IMR-90 (cell line): ENCODE measurements around the gene TAF1D. TPM values are rescaled to one million over a fixed set of nuclear protein-coding genes. Genes with fewer than 3 reads are reported as not detected.

Experiments
- ATAC-seq: fragments of 200-7000 bp; cut with Tn5 transposase; 2 replicates; pipeline ENCODE4 v1.9.1; 2020; ENCODE audit warnings: low read depth, mild to moderate bottlenecking, moderate library complexity
- BruUV-seq: library from RNA; stranded (reverse); fragments of 400-500 nt; replicated peaks from 2 replicates; lab custom pipeline; 2021; lab: Mats Ljungman, UMichigan
- CTCF ChIA-PET: fragments of 300-600 bp; formaldehyde crosslinking; extraction: SDS; loops from one replicate; lab custom pipeline; 2021; ENCODE audit warnings: antibody characterized with exemption; lab: Yijun Ruan, JAX
- POLR2A ChIA-PET: fragments of 300-600 bp; sonication (Branson Sonifier 250); formaldehyde crosslinking; loops from one replicate; lab custom pipeline; 2022; ENCODE audit warnings: antibody characterized with exemption; ENCODE audit not compliant: unreplicated experiment; lab: Charles Lee
- DNase-seq: peaks from one replicate; pipeline ENCODE4 v3.0.0; 2013
- H2AFZ ChIP-seq: replicated peaks from 2 replicates; pipeline ENCODE3; 2013; ENCODE audit warnings: low read length, mild to moderate bottlenecking; ENCODE audit not compliant: poor library complexity
- H2AK5ac ChIP-seq: 2 replicates; pipeline ENCODE4 v1.6.1; 2013; ENCODE audit warnings: low read depth, low read length, inconsistent platforms
- H2AK9ac ChIP-seq: replicated peaks from 2 replicates; pipeline ENCODE3; 2013; ENCODE audit warnings: mild to moderate bottlenecking, low read depth, low read length, moderate library complexity; ENCODE audit not compliant: poor library complexity
- H2BK120ac ChIP-seq: 2 replicates; pipeline ENCODE4 v1.6.1; 2013; ENCODE audit warnings: low read depth, low read length, inconsistent platforms
- H2BK15ac ChIP-seq: 3 replicates; pipeline ENCODE4 v1.6.1; 2013; ENCODE audit warnings: low read depth, low read length, inconsistent platforms
- H2BK20ac ChIP-seq: 2 replicates; pipeline ENCODE4 v1.6.1; 2013; ENCODE audit warnings: low read depth, mild to moderate bottlenecking, inconsistent platforms, low read length, moderate library complexity
- H2BK5ac ChIP-seq: 2 replicates; pipeline ENCODE4 v1.6.1; 2013; ENCODE audit warnings: mild to moderate bottlenecking, low read depth, low read length, inconsistent platforms; ENCODE audit not compliant: poor library complexity, severe bottlenecking
- H3K14ac ChIP-seq: replicated peaks from 2 replicates; pipeline ENCODE4 v1.6.1; 2013; ENCODE audit warnings: low read depth, low read length, inconsistent platforms
- H3K18ac ChIP-seq: 2 replicates; pipeline ENCODE4 v1.6.1; 2013; ENCODE audit warnings: low read depth, low read length, control low read depth
- H3K23ac ChIP-seq: 2 replicates; pipeline ENCODE4 v1.6.1; 2013; ENCODE audit warnings: low read depth, low read length, inconsistent platforms
- H3K27ac ChIP-seq: 2 replicates; pipeline ENCODE4 v1.5.1; 2013; ENCODE audit warnings: mild to moderate bottlenecking, control low read depth, low read length; ENCODE audit not compliant: insufficient read depth
- H3K27me3 ChIP-seq: 2 replicates; pipeline ENCODE4 v1.6.1; 2013; ENCODE audit warnings: low read length; ENCODE audit not compliant: control insufficient read depth, insufficient read depth
- H3K36me3 ChIP-seq: 2 replicates; pipeline ENCODE4 v1.6.1; 2013; ENCODE audit warnings: low read length, mixed read lengths; ENCODE audit not compliant: control insufficient read depth, insufficient read depth
- H3K4ac ChIP-seq: 2 replicates; pipeline ENCODE4 v1.6.1; 2013; ENCODE audit warnings: low read depth, low read length, inconsistent platforms
- H3K4me1 ChIP-seq: 2 replicates; pipeline ENCODE4 v1.6.1; 2013; ENCODE audit warnings: low read length, mixed read lengths; ENCODE audit not compliant: control insufficient read depth, insufficient read depth
- H3K4me2 ChIP-seq: 2 replicates; pipeline ENCODE4 v1.6.1; 2013; ENCODE audit warnings: low read depth, mild to moderate bottlenecking, control low read depth, low read length, moderate library complexity
- H3K4me3 ChIP-seq: 2 replicates; pipeline ENCODE4 v1.5.1; 2013; ENCODE audit warnings: low read depth, mild to moderate bottlenecking, control low read depth, low read length, moderate library complexity; ENCODE audit not compliant: insufficient read depth
- H3K56ac ChIP-seq: 2 replicates; pipeline ENCODE4 v1.6.1; 2013; ENCODE audit warnings: low read length, inconsistent platforms; ENCODE audit not compliant: insufficient read depth; ENCODE audit errors: extremely low read depth
- H3K79me1 ChIP-seq, 2 experiments: 2 replicates each; pipeline ENCODE4 v1.6.1; 2013; ENCODE audit warnings: low read length in 2 of 2, inconsistent platforms in 1 of 2, low read depth in 1 of 2
- H3K9ac ChIP-seq: 2 replicates; pipeline ENCODE4 v1.6.1; 2013; ENCODE audit warnings: low read depth, low read length, control low read depth
- H3K9me1 ChIP-seq: 2 replicates; pipeline ENCODE4 v1.6.1; 2013; ENCODE audit warnings: low read length, inconsistent platforms; ENCODE audit not compliant: insufficient read depth
- H3K9me3 ChIP-seq: 2 replicates; pipeline ENCODE4 v1.6.1; 2013; ENCODE audit warnings: low read length; ENCODE audit not compliant: control insufficient read depth, insufficient read depth
- H4K20me1 ChIP-seq: 2 replicates; pipeline ENCODE4 v1.6.1; 2013; ENCODE audit warnings: low read length, inconsistent platforms; ENCODE audit not compliant: insufficient read depth
- H4K5ac ChIP-seq: 2 replicates; pipeline ENCODE4 v1.6.1; 2013; ENCODE audit warnings: mild to moderate bottlenecking, low read depth, low read length, control low read depth
- H4K8ac ChIP-seq, 2 experiments: 2 replicates each; pipeline ENCODE4 v1.6.1; 2013; ENCODE audit warnings: low read depth in 2 of 2, low read length in 2 of 2, control low read depth in 1 of 2, inconsistent platforms in 1 of 2
- H4K91ac ChIP-seq: 2 replicates; pipeline ENCODE4 v1.6.1; 2013; ENCODE audit warnings: low read depth, low read length, inconsistent platforms; ENCODE audit not compliant: insufficient read depth
- BHLHE40 ChIP-seq: fragments of 150-350 bp; IDR thresholded peaks from 2 replicates; pipeline ENCODE4 v1.6.1; 2016; ENCODE audit warnings: mild to moderate bottlenecking, low read depth, low read length
- CEBPB ChIP-seq: IDR thresholded peaks from 2 replicates; pipeline ENCODE4 v1.6.1; 2012; ENCODE audit warnings: low read depth, low read length, improper control_type of control experiment
- CHD1 ChIP-seq: IDR thresholded peaks from 2 replicates; pipeline ENCODE4 v1.6.1; 2012; ENCODE audit warnings: low read depth, low read length, improper control_type of control experiment
- CTCF ChIP-seq: conservative IDR thresholded peaks from 2 replicates; pipeline ENCODE4 v1.5.1; 2012; ENCODE audit warnings: mild to moderate bottlenecking, low read depth, low read length, improper control_type of control experiment
- ELK1 ChIP-seq: fragments of 150-350 bp; IDR thresholded peaks from 2 replicates; pipeline ENCODE4 v1.6.1; 2016; ENCODE audit warnings: low read depth, mild to moderate bottlenecking, low read length, moderate library complexity, borderline replicate concordance
- FOS ChIP-seq: fragments of 150-350 bp; IDR thresholded peaks from 2 replicates; pipeline ENCODE4 v1.6.1; 2016; ENCODE audit warnings: low read depth, low read length
- MAFK ChIP-seq: IDR thresholded peaks from 2 replicates; pipeline ENCODE4 v1.6.1; 2012; ENCODE audit warnings: low read depth, low read length, improper control_type of control experiment
- MAZ ChIP-seq: IDR thresholded peaks from 2 replicates; pipeline ENCODE4 v1.6.1; 2012; ENCODE audit warnings: low read depth, mild to moderate bottlenecking, low read length, improper control_type of control experiment, moderate library complexity, borderline replicate concordance
- MXI1 ChIP-seq: IDR thresholded peaks from 2 replicates; pipeline ENCODE4 v1.6.1; 2012; ENCODE audit warnings: low read depth, mild to moderate bottlenecking, low read length, moderate library complexity, borderline replicate concordance
- NFE2L2 ChIP-seq: fragments of 150-350 bp; IDR thresholded peaks from 2 replicates; pipeline ENCODE4 v1.6.1; 2016; ENCODE audit warnings: low read depth, mild to moderate bottlenecking, low read length
- POLR2A ChIP-seq: IDR thresholded peaks from 2 replicates; pipeline ENCODE4 v1.6.1; 2012; ENCODE audit warnings: mild to moderate bottlenecking, low read depth, low read length
- RAD21 ChIP-seq: IDR thresholded peaks from 2 replicates; pipeline ENCODE4 v1.6.1; 2012; ENCODE audit warnings: low read length, improper control_type of control experiment
- RFX5 ChIP-seq: IDR thresholded peaks from 2 replicates; pipeline ENCODE4 v1.8.0; 2012; ENCODE audit warnings: low read depth, mild to moderate bottlenecking, low read length, moderate library complexity
- SMC3 ChIP-seq: fragments of 150-350 bp; IDR thresholded peaks from 2 replicates; pipeline ENCODE4 v1.6.1; 2016; ENCODE audit warnings: low read depth, mild to moderate bottlenecking, antibody characterized with exemption, low read length, moderate library complexity
- USF2 ChIP-seq: fragments of 150-350 bp; IDR thresholded peaks from 2 replicates; pipeline ENCODE4 v1.6.1; 2017; ENCODE audit warnings: mild to moderate bottlenecking, antibody characterized with exemption, low read length, low read depth
- WGBS, 2 experiments: methylation state at CpG; one replicate each; pipeline versions ENCODE4 v1.1.5 to v1.1.7; 2013; ENCODE audit warnings: missing lambda C conversion rate in 2 of 2; ENCODE audit not compliant: insufficient read length in 1 of 2; ENCODE audit errors: extremely low coverage in 2 of 2; 5-methylcytosine and 5-hydroxymethylcytosine counted together
- dilution Hi-C: fragments of 300-500 bp; cut with HindIII; formaldehyde crosslinking; loops from one replicate; pipeline ENCODE4 v1.14.3; 2018; ENCODE audit warnings: low sequenced_read_pairs; ENCODE audit not compliant: unreplicated experiment
- in situ Hi-C: fragments of 300-500 bp; cut with MboI; formaldehyde crosslinking; loops from 3 replicates; pipeline ENCODE4 v1.14.3; 2019; ENCODE audit warnings: low sequenced_read_pairs, inconsistent platforms, mixed read lengths
- intact Hi-C: fragments of 100-400 bp; cut with micrococcal nuclease; formaldehyde crosslinking; loops from 2 replicates; pipeline ENCODE4 v1.10.0; 2022
- polyA plus RNA-seq, 3 experiments: library from polyadenylated mRNA; depleted of rRNA; stranded (reverse); fragments of >200 nt; gene quantifications; 2 replicates each; pipeline ENCODE4 v1.2.3, GENCODE V29; 2012; ENCODE audit warnings: low replicate concordance in 1 of 3
- total RNA-seq: library from RNA; depleted of rRNA; stranded (reverse); fragments of >200 nt; gene quantifications from 2 replicates; pipeline ENCODE4 v1.2.3, GENCODE V29; 2012

The TAF1D gene
- total and polyA plus RNA-seq, 2 of the 4 experiments (the other 2 are of a cell fraction) = 56.8 to 133 TPM

- Histone ChIP-seq H2BK20ac (no peak overlapping the region), H3K36me3 (peaks cover 19% of the 10 kb centered on the region), H3K23ac (no peak overlapping the region), H3K14ac (no peak overlapping the region), H3K9me3 (no peaks in the 10 kb centered on the region), H2AK9ac (no peak overlapping the region), H3K4me2 (no peak overlapping the region), H3K9ac (no peak overlapping the region), H3K4me1 (no peaks in the 10 kb centered on the region), H2BK120ac (no peak overlapping the region), H3K9me1 (no peaks in the 10 kb centered on the region), H3K4me3 (no peak overlapping the region), H3K27me3 (no peaks in the 10 kb centered on the region), H3K27ac (no peak overlapping the region), H3K4ac (no peak overlapping the region), H2AK5ac (no peak overlapping the region), H4K5ac (no peak overlapping the region), H2BK15ac (no peak overlapping the region), H4K91ac (no peak overlapping the region), H2BK5ac (no peak overlapping the region), H2AFZ (no peak overlapping the region), H3K56ac (no peak overlapping the region), H4K20me1 (no peaks in the 10 kb centered on the region), H3K18ac (no peak overlapping the region), H3K79me1 (peaks cover 0 to 4% of the 10 kb centered on the region in 2 experiments; a peak in 3 of 4 replicates), H4K8ac (no peak overlapping the region)
- in situ Hi-C loops = no loop called here
- dilution Hi-C loops = no loop called here
- ChIA-PET POLR2A (no interaction called here), CTCF (no interaction called here)
- DNase-seq = no peak
- no CpG with 5 or more reads among the region's 2 CpGs for WGBS, 2 experiments
- ATAC-seq = no peak
- intact Hi-C loops = no loop called here
- TF ChIP-seq RFX5 = no peak
- TF ChIP-seq FOS = no peak
- TF ChIP-seq MAZ = no peak
- TF ChIP-seq MAFK = no peak
- TF ChIP-seq CEBPB = no peak
- TF ChIP-seq POLR2A = no peak
- no peak for TF ChIP-seq CTCF
- no peak for TF ChIP-seq CHD1
- TF ChIP-seq NFE2L2 = no peak
- TF ChIP-seq BHLHE40 = no peak
- no peak for TF ChIP-seq MXI1
- TF ChIP-seq RAD21 = no peak
- no peak for TF ChIP-seq SMC3
- no peak for TF ChIP-seq USF2
- TF ChIP-seq ELK1 = no peak
- BruUV-seq = no TSS peak
Observed at GRCh38 chr11:93753241-93753640, 11.9 kb upstream of the TAF1D start.
